HG03442 (cell line): ENCODE results near the gene CFAP299.
A peak's percentile ranks its signal among the peaks of the same experiment; 100 is the strongest.

Experiments
- ATAC-seq: cut with Tn5 transposase; IDR thresholded peaks from one replicate; pipeline ENCODE4 v1.9.1; 2021; ENCODE audit warnings: mild to moderate bottlenecking, moderate library complexity; ENCODE audit not compliant: unreplicated experiment

CFAP299 gene

GRCh38 chr4:80999943-81000342, 664.4 kb downstream of the CFAP299 start:
- ATAC-seq: no peak

GRCh38 chr4:81003597-81004111, 668.1 kb downstream of the CFAP299 start:
- ATAC-seq: peak; percentile 95

- ATAC-seq: no peak
Measured at GRCh38 chr4:81007417-81007816, 671.9 kb downstream of the CFAP299 start.
